Prostate gland (tissue), 2 donors: ENCODE data around the gene SMYD5.

Experiments used
- POLR2A ChIP-seq: fragments of 450-650 bp; IDR thresholded peaks from one replicate; pipeline ENCODE4 v1.6.1; 2016; ENCODE audit warnings: antibody characterized with exemption, mild to moderate bottlenecking
- POLR2AphosphoS5 ChIP-seq: sonication (generic); formaldehyde crosslinking; IDR thresholded peaks from one replicate; pipeline ENCODE4 v1.6.1; 2017; ENCODE audit warnings: antibody characterized with exemption
- TF ChIP-seq, protein P1 (sequence below), 4 experiments: fragments of 200-600 bp in 2 of 4; fragments of 450-650 bp in 2 of 4; sonication (generic) in 2 of 4; IDR thresholded peaks; 1 replicate in 3 of 4; 2 replicates in 1 of 4; pipeline ENCODE4 v1.5.1; 2016 to 2019; ENCODE audit warnings: antibody characterized with exemption in 4 of 4, mild to moderate bottlenecking in 2 of 4, moderate library complexity in 2 of 4

DNA sequence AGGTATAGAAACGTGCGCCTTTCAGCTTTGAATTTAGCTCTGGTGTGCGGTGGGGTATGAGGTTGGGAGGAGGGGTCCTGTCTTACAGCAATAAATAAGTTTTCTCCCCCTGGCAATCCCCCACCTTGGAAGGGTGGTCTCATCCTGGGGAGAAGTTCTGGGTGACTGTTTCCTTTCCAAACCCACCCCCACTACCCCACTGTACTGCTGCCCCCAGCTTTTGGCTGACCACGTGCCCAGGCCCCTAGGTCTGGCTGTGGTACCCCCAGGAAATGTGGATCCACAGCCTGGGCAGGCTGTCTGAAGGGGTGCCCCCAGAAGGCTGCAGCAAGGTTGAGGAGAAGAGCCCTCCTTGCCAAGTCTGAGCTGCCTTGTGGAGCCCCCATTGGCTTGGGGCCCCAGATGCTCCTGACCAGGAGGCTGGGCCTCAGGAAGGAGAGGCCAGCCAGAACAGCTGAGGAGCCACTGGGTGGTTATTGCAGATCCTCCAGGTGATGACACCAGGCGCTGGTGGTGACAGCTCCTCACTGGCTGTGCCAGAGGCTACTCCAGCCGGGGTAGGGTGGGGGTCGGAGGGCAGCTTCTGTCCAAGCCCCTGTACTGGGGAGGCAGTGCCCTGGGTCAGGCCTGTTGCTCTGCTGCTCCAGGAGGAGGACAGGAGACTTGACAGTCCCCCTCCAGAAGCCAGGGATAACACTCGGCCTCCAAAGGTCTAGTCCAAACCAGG is 44.3 kb downstream of the SMYD5 start:
- TF ChIP-seq, protein P1, sequence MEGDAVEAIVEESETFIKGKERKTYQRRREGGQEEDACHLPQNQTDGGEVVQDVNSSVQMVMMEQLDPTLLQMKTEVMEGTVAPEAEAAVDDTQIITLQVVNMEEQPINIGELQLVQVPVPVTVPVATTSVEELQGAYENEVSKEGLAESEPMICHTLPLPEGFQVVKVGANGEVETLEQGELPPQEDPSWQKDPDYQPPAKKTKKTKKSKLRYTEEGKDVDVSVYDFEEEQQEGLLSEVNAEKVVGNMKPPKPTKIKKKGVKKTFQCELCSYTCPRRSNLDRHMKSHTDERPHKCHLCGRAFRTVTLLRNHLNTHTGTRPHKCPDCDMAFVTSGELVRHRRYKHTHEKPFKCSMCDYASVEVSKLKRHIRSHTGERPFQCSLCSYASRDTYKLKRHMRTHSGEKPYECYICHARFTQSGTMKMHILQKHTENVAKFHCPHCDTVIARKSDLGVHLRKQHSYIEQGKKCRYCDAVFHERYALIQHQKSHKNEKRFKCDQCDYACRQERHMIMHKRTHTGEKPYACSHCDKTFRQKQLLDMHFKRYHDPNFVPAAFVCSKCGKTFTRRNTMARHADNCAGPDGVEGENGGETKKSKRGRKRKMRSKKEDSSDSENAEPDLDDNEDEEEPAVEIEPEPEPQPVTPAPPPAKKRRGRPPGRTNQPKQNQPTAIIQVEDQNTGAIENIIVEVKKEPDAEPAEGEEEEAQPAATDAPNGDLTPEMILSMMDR (IDR thresholded peaks at IDR 0.05): no peak
- TF ChIP-seq POLR2AphosphoS5 (no peak), POLR2A (no peak)
